Measurements from ENCODE around the gene GNAS.
"Not testable (repeated sequence)": the region's sequence is repeated elsewhere in the genome, so short reads cannot be mapped to it uniquely, and the experiment has no call there.

GNAS gene

GRCh38 chr20:58852543-58853271 lies at the start of gene GNAS:
GNAS (plus strand) TSS chr20:58852716.
- peak in 1 of 4 experiments; percentile 21 for DNase-seq

GRCh38 chr20:58803533-58803932 lies 49.0 kb upstream of the GNAS start:
- DNase-seq = no peak

- DNase-seq = no peak
Observed at GRCh38 chr20:58807801-58808200, 44.7 kb upstream of the GNAS start.

- no peak for DNase-seq
Observed at GRCh38 chr20:58808271-58809046, 44.1 kb upstream of the GNAS start.

GRCh38 chr20:58810116-58810878 lies 42.2 kb upstream of the GNAS start:
- no peak for DNase-seq

- no peak for DNase-seq
Observed at GRCh38 chr20:58810879-58811250, 41.7 kb upstream of the GNAS start.

GRCh38 chr20:58811334-58811733 lies 41.2 kb upstream of the GNAS start:
- no peak for DNase-seq

GRCh38 chr20:58813369-58813768 lies 39.1 kb upstream of the GNAS start:
- DNase-seq = no peak

GRCh38 chr20:58815448-58815847 lies 37.1 kb upstream of the GNAS start:
- no peak for DNase-seq

- no peak for DNase-seq
Observed at GRCh38 chr20:58816051-58816450, 36.5 kb upstream of the GNAS start.

GRCh38 chr20:58816957-58817651 lies 35.4 kb upstream of the GNAS start:
- DNase-seq = no peak

GRCh38 chr20:58817748-58818147 lies 34.8 kb upstream of the GNAS start:
- DNase-seq = no peak

GRCh38 chr20:58818586-58819285 lies 33.8 kb upstream of the GNAS start:
- DNase-seq = no peak

- DNase-seq = no peak
Observed at GRCh38 chr20:58819921-58820320, 32.6 kb upstream of the GNAS start.

- DNase-seq = not testable (repeated sequence)
Observed at GRCh38 chr20:58820515-58820914, 32.0 kb upstream of the GNAS start.

- no peak for DNase-seq
Observed at GRCh38 chr20:58822149-58822548, 30.4 kb upstream of the GNAS start.

GRCh38 chr20:58822748-58823730 lies 29.5 kb upstream of the GNAS start:
- DNase-seq = no peak

- DNase-seq = no peak
Observed at GRCh38 chr20:58824843-58825242, 27.7 kb upstream of the GNAS start.

GRCh38 chr20:58825450-58825849 lies 27.1 kb upstream of the GNAS start:
- no peak for DNase-seq

GRCh38 chr20:58826271-58826670 lies 26.2 kb upstream of the GNAS start:
- DNase-seq = no peak

GRCh38 chr20:58828136-58828535 lies 24.4 kb upstream of the GNAS start:
- DNase-seq = no peak

Measured in activated CD4-positive, CD25-positive, alpha-beta regulatory T cell (primary cell).